GM12801 (cell line): Measurements from ENCODE around the gene CCDC17.

Source experiments
- CTCF ChIP-seq: IDR thresholded peaks from one replicate; pipeline ENCODE4 v1.5.1; 2011; ENCODE audit warnings: control low read depth; ENCODE audit not compliant: insufficient read length; ENCODE audit errors: extremely low read depth

Gene CCDC17

GRCh38 chr1:45621501-45621836 lies 2.4 kb downstream of the CCDC17 start:
- no peak for TF ChIP-seq CTCF

- TF ChIP-seq CTCF = no peak
These were observed 3.0 kb downstream of the CCDC17 start for GRCh38 chr1:45620588-45621500.

- no peak for TF ChIP-seq CTCF
These were observed 4.5 kb downstream of the CCDC17 start for GRCh38 chr1:45619149-45619921.

GRCh38 chr1:45617618-45618017 lies 6.2 kb downstream of the CCDC17 start:
- no peak for TF ChIP-seq CTCF

- no peak for TF ChIP-seq CTCF
These were observed 8.0 kb downstream of the CCDC17 start for GRCh38 chr1:45615885-45616284.

GRCh38 chr1:45612941-45613579 lies 10.8 kb downstream of the CCDC17 start:
- TF ChIP-seq CTCF = no peak

- no peak for TF ChIP-seq CTCF
These were observed 13.1 kb downstream of the CCDC17 start for GRCh38 chr1:45610589-45611226.
